GM12892 (cell line): ENCODE results near the gene HYAL2.

Experiments used
- POLR2A ChIP-seq: IDR thresholded peaks from 2 replicates; pipeline ENCODE4 v1.6.1; 2011; ENCODE audit warnings: low read depth, low read length, control low read depth
- TAF1 ChIP-seq: IDR thresholded peaks from 2 replicates; pipeline ENCODE4 v1.6.1; 2011; ENCODE audit warnings: low read depth, mild to moderate bottlenecking, control low read depth, low read length, borderline replicate concordance

- no peak for TF ChIP-seq POLR2A
- no peak for TF ChIP-seq TAF1
These were observed 33.4 kb downstream of the HYAL2 start for GRCh38 chr3:50289130-50289529.
